ENCODE results near the gene SGSM1.

The SGSM1 gene

DNA sequence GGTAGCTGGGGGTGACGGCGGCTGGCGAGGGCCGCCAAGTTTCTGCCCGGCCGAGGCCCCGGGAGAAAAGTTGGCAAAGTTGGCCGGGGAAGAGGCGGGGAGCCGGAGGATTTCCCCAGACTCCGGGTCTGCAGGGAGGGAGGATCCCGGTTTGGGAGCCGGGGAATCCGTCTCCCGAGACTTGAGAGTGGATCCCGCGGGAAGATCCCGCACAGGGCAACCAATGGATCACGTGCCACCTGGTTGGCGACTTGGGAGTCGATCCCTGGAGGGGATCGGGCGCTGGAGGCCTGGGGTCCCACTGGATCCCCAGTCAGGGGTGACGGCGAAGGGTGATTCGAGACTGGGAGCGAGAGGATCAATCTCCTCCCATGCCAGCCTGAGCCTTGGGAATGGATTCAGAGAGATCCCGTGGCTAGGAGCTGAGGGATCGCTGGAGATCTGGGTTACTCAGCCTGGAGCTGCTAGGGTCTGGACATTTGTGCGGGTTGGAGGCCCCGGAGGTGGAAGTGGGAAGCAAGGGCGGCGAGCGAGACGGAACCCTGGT, 146.9 kb downstream of the SGSM1 start (continued):
- no peak for TF ChIP-seq ZFP69B (tag by site-specific recombination; IDR thresholded peaks at IDR 0.05)
- TF ChIP-seq, protein P1, sequence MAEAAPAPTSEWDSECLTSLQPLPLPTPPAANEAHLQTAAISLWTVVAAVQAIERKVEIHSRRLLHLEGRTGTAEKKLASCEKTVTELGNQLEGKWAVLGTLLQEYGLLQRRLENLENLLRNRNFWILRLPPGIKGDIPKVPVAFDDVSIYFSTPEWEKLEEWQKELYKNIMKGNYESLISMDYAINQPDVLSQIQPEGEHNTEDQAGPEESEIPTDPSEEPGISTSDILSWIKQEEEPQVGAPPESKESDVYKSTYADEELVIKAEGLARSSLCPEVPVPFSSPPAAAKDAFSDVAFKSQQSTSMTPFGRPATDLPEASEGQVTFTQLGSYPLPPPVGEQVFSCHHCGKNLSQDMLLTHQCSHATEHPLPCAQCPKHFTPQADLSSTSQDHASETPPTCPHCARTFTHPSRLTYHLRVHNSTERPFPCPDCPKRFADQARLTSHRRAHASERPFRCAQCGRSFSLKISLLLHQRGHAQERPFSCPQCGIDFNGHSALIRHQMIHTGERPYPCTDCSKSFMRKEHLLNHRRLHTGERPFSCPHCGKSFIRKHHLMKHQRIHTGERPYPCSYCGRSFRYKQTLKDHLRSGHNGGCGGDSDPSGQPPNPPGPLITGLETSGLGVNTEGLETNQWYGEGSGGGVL (tag by site-specific recombination; IDR thresholded peaks at IDR 0.05) = no peak
- TF ChIP-seq HOXC10 (CRISPR knock-in tag; IDR thresholded peaks at IDR 0.05) = no peak
- no peak for TF ChIP-seq ZNF138 (tag by site-specific recombination; IDR thresholded peaks at IDR 0.05; ENCODE audit: borderline replicate concordance)
- TF ChIP-seq, protein P2, sequence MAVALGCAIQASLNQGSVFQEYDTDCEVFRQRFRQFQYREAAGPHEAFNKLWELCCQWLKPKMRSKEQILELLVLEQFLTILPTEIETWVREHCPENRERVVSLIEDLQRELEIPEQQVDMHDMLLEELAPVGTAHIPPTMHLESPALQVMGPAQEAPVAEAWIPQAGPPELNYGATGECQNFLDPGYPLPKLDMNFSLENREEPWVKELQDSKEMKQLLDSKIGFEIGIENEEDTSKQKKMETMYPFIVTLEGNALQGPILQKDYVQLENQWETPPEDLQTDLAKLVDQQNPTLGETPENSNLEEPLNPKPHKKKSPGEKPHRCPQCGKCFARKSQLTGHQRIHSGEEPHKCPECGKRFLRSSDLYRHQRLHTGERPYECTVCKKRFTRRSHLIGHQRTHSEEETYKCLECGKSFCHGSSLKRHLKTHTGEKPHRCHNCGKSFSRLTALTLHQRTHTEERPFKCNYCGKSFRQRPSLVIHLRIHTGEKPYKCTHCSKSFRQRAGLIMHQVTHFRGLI (tag by site-specific recombination; IDR thresholded peaks at IDR 0.05) = no peak
- peak; percentile 39; the same call in 1 of the 2 replicates for TF ChIP-seq WT1 (tag by site-specific recombination; IDR thresholded peaks at IDR 0.05)
- TF ChIP-seq EGR2 (tag by site-specific recombination; IDR thresholded peaks at IDR 0.05; ENCODE audit: low read depth) = no peak

DNA sequence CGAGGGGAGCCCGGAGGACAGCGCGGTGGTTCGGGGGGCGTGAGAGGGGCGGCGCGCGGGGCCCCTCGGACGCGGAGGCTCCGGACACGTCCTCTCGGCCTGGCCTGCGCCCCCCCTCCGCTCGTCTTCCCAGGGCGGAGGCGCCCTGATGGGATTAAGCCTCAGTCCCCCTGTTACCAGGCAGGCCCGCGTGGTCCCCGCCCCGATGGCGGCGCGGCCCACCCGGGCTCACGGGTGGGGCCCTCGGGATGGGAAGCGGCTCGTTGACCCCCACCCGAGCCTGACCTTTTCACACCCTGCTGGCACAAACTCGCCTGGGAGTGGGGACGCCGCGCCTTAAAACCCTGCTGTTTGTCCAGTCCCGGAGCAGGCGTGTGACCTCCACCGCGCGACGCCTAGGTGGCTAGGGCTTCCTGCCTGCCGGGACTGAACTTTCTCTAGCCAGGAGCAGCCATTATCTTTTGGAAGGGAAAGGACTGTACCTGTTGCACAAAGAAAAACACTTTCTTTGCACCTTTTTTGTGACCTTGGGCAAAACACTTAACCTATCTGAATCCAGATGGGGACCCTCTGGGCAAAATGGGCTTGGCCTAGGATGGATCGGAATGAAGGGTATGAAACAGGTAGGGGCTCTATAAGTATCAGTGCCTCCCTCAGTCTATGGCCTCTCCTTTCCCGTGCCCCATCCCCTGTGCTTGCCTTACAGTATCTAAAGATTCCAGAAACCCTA, 147.5 kb downstream of the SGSM1 start:
- CTCF ChIA-PET = interaction anchor here (0.7 to 7.9 kb wide), 8 partner anchors 8 to 248 kb away, joined by 3 to 66 read pairs (median 4); no protein-coding TSS in a partner anchor
- peak overlapping the region; percentile 79 for H3K4me3 ChIP-seq (ENCODE audit: low read depth, low read length)
- H3K4me1 ChIP-seq (ENCODE audit: control insufficient read depth, insufficient read depth, low read length) = peaks cover 10% of the 10 kb centered on the region; the same call in 1 of the 2 replicates
- H3K36me3 ChIP-seq (ENCODE audit: control insufficient read depth in 2 of 2, insufficient read depth in 1 of 2, low read length in 2 of 2) = no peaks in the 10 kb centered on the region
- POLR2A ChIA-PET = interaction anchor here (0.5 to 1.0 kb wide), 2 partner anchors 55 to 68 kb away, joined by 4 to 5 read pairs; no protein-coding TSS in a partner anchor
- H3K27ac ChIP-seq (ENCODE audit: extremely low read depth, low read depth, low read length) = peak overlapping the region; percentile 82
- H3K9me3 ChIP-seq (ENCODE audit: control insufficient read depth, insufficient read depth, low read depth, low read length) = no peaks in the 10 kb centered on the region
- TF ChIP-seq ZFHX2 (tag by site-specific recombination; conservative IDR thresholded peaks at IDR 0.05) (peak; percentile 43; the same call in 1 of the 2 replicates), ZFP69B (tag by site-specific recombination; IDR thresholded peaks at IDR 0.05) (0 out of 2 replicates have a peak, but pooled peaks have one; percentile 25), ZIC2 (tag by site-specific recombination; IDR thresholded peaks at IDR 0.05) (peak; percentile 60), ZNF112 (tag by site-specific recombination; IDR thresholded peaks at IDR 0.05) (no peak), ZBTB17 (tag by site-specific recombination; IDR thresholded peaks at IDR 0.05) (peak; percentile 74), KLF1 (tag by site-specific recombination; IDR thresholded peaks at IDR 0.05) (peak; percentile 86), ZFP37 (tag by site-specific recombination; IDR thresholded peaks at IDR 0.05) (0 out of 2 replicates have a peak, but pooled peaks have one; percentile 8), GLIS2 (tag by site-specific recombination; IDR thresholded peaks at IDR 0.05) (peak; percentile 10; the same call in 1 of the 2 replicates), IKZF3 (tag by site-specific recombination; IDR thresholded peaks at IDR 0.05) (no peak), SP7 (tag by site-specific recombination; IDR thresholded peaks at IDR 0.05) (no peak), ZNF776 (tag by site-specific recombination; IDR thresholded peaks at IDR 0.05; ENCODE audit: borderline replicate concordance) (no peak), YY2 (tag by site-specific recombination; IDR thresholded peaks at IDR 0.05) (0 out of 2 replicates have a peak, but pooled peaks have one; percentile 52), ZBTB8A (tag by site-specific recombination; IDR thresholded peaks at IDR 0.05) (0 out of 2 replicates have a peak, but pooled peaks have one; percentile 6), YY1 (tag by site-specific recombination; IDR thresholded peaks at IDR 0.05) (peak; percentile 63), ZNF544 (tag by site-specific recombination; IDR thresholded peaks at IDR 0.05) (no peak), ZNF48 (tag by site-specific recombination; IDR thresholded peaks at IDR 0.05) (no peak)
- TF ChIP-seq, protein P3, sequence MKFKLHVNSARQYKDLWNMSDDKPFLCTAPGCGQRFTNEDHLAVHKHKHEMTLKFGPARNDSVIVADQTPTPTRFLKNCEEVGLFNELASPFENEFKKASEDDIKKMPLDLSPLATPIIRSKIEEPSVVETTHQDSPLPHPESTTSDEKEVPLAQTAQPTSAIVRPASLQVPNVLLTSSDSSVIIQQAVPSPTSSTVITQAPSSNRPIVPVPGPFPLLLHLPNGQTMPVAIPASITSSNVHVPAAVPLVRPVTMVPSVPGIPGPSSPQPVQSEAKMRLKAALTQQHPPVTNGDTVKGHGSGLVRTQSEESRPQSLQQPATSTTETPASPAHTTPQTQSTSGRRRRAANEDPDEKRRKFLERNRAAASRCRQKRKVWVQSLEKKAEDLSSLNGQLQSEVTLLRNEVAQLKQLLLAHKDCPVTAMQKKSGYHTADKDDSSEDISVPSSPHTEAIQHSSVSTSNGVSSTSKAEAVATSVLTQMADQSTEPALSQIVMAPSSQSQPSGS (tag by site-specific recombination; IDR thresholded peaks at IDR 0.05; ENCODE audit: low read depth) = no peak
- TF ChIP-seq, protein P4, sequence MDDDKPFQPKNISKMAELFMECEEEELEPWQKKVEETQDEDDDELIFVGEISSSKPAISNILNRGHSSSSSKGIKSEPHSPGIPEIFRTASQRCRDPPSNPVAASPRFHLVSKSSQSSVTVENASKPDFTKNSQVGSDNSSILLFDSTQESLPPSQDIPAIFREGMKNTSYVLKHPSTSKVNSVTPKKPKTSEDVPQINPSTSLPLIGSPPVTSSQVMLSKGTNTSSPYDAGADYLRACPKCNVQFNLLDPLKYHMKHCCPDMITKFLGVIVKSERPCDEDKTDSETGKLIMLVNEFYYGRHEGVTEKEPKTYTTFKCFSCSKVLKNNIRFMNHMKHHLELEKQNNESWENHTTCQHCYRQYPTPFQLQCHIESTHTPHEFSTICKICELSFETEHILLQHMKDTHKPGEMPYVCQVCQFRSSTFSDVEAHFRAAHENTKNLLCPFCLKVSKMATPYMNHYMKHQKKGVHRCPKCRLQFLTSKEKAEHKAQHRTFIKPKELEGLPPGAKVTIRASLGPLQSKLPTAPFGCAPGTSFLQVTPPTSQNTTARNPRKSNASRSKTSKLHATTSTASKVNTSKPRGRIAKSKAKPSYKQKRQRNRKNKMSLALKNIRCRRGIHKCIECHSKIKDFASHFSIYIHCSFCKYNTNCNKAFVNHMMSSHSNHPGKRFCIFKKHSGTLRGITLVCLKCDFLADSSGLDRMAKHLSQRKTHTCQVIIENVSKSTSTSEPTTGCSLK (tag by site-specific recombination; IDR thresholded peaks at IDR 0.05) = no peak
- TF ChIP-seq, protein P5, sequence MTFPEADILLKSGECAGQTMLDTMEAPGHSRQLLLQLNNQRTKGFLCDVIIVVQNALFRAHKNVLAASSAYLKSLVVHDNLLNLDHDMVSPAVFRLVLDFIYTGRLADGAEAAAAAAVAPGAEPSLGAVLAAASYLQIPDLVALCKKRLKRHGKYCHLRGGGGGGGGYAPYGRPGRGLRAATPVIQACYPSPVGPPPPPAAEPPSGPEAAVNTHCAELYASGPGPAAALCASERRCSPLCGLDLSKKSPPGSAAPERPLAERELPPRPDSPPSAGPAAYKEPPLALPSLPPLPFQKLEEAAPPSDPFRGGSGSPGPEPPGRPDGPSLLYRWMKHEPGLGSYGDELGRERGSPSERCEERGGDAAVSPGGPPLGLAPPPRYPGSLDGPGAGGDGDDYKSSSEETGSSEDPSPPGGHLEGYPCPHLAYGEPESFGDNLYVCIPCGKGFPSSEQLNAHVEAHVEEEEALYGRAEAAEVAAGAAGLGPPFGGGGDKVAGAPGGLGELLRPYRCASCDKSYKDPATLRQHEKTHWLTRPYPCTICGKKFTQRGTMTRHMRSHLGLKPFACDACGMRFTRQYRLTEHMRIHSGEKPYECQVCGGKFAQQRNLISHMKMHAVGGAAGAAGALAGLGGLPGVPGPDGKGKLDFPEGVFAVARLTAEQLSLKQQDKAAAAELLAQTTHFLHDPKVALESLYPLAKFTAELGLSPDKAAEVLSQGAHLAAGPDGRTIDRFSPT (tag by site-specific recombination; IDR thresholded peaks at IDR 0.05) = no peak
